GM19455 (cell line): Measurements from ENCODE around the gene METRN.
"Not testable (repeated sequence)": the region's sequence is repeated elsewhere in the genome, so short reads cannot be mapped to it uniquely, and the experiment has no call there.

Experiments used
- ATAC-seq: cut with Tn5 transposase; IDR thresholded peaks from one replicate; pipeline ENCODE4 v1.9.1; 2021; ENCODE audit not compliant: unreplicated experiment

The METRN gene

DNA sequence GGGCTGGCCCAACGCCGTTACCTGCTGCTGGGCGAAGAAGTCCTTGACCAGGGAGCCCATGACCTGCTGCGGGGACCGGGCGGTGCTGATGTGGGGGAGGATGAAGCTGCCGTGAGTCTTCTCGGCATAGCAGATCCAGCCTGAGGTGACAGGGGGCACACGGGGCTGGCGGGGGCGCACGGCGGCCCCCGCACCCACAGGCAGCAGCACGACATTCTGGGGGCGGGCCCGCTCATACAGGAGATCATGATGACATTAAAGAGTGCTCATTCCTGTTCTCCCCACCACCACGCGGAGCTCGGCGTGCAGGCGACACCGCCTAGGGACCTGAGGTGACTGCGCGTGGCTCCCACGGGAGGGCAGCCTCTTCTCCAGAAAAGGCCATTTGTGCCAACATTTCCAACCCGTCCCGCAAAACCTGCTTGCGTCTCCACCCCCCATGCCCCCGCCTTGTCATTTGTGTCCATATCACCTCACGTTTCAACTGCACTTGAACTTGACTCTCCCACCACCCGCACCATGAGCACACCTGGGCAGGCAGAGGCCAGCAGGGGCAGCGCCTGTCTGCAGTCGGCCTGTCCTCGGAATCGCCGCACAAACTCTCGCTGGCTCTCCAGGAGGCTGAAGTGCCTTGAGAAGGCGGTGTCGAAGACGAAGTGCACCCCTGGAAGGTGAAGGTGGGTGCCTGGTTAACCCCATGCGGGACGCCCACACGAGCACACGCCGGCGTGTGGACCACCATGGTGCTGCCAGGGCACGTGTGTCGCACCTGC lies 19.5 kb downstream of the METRN start:
- ATAC-seq, result no peak

DNA sequence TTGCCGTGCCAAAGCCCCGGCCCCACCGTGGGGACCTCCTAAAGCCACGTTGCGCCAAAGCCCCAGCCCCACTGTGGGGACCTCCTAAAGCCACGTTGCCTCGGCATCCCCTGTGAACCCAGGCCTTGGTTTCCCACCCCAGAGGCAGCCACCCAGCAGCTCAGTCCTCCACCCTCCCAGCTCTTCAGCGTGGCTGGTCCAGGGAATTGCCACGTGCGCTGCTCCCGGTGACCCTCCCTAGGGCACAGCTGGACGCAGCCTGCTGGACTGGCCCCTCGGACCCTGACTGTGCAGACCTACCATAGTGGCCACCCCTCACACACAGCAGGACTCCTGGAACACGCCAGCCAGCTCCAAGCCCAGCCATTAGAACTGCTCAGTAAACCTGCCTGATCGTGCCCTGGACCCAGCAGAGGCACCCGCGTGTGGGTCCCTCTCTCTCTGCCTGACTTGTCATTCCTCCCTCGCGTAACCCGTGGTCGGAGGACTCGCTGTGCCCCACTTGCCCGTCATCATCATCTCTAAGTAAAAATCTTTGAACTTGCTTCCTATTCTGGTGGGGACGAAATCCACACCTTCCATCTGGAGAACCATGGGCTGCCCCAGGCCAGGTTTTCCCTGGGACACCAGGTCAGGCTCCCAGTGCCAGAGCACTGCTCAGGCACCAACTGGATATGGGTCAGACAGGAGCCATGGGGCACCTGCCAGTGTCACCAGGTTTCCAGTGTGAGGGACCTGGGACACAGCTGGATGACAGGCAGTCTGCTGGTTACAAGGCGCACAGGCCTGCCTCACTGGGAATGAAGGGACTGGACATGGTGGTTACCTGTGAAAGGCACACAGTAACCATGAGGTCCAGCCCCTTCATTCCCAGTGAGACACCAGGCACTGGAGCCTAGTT lies 20.3 kb downstream of the METRN start:
- ATAC-seq, result no peak

DNA sequence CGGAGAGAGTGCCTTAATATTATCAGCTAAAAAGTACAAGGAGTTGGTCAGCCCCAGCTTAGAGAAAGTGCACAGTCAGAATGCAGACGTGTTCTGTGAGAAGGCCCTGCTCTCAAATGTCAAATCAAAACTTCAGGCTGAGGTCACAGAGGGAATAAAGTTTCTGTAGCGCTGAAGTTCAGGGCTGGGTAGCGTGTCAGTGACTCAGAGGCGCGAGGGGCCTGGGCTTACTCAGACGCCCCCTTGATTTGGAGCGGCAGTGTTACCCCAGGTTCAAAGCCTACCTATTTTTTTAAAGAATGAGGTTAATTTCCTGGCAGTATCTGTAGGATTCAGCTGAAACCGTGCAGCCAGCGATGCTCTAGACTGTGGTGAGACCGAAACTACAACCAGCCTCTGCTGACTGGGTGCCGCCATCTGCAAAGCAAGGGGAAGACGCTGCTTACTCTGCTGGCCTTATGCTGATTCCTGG lies 21.1 kb downstream of the METRN start:
- no peak for ATAC-seq

DNA sequence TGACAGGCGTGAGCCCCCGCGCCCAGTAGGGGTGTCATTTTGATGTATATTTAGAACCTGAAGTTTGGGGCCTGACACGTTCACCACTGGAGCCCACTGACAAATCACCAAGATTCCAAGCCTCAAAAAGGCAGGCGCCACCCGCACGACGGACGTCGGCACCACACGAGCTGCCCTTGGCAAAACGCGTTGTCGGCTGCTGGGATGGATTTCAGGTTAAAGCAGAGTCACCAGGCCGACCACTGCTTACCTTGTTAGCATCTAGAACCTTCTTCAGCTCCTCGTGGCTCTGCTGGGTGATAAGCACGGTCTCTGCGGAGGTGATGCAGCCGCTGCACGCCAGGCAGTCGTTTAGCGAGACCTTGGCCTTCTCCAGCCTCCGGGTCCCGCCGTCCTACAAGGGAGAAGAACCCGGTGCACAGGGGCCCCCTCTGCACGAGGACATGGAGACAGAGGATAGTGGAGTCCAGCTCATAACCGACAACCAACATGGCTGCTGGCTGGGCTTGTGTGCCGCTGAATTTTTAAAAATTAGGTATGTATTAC lies 22.1 kb downstream of the METRN start:
- ATAC-seq, result no peak

DNA sequence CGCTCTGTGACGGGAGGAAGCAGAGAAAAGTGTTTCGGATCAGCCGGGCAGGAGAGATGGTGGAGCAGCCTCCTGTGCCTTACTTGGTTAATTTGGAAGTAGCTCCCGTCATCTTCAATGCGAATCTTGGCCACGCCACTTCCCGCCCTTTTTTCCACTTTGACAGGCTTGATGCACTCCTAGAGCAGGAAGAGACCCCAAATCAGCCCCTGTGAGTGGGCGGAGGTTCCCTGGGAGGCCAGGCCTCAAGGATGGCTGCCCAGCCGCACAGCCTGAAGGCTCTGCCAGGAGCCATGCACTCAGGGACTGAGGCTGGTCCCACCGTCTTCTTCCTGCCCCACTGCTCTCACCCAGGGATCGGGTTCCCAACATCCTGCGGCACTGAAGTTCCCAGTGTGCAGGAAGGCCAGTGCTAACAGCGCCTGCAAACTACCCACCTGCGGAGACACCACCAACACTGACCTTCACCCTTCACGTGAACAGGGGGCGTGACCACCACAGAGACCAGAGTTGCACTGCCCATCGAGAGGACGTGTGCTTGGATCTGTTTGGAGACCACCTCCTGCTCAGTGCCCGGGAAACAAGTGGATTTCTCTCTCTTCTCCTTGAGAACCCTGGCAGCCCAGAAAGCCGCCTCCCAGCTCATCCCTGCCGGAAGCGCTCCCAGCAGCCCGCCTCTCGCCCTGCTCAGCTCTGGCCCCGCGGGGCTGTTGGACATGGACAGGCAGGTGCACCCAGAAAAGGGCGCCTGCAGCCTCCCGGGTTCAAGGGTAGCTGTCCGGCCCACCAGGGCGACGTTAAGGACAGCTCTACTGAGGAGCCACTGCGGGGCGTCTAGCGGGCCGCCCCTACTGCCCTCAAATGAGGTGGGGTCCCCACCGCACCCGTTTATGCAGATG lies 24.9 kb downstream of the METRN start:
- ATAC-seq, result no peak

DNA sequence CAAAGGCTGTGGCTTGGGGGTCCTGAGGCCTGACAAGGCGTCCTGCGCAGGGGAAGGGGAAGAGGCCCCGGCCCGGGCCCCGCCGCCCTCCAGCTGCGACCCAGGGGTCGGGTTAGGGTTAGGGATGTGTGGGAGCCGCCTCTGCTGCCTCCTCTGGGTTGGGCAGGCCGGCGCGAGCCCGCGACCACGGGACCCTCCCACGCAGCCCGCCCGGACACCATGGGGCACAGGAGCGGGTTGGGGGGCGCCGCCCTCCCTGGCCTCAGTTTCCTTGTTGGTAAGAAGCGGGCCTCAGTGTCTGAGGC lies 25.5 kb downstream of the METRN start:
- ATAC-seq, result peak; percentile 21

DNA sequence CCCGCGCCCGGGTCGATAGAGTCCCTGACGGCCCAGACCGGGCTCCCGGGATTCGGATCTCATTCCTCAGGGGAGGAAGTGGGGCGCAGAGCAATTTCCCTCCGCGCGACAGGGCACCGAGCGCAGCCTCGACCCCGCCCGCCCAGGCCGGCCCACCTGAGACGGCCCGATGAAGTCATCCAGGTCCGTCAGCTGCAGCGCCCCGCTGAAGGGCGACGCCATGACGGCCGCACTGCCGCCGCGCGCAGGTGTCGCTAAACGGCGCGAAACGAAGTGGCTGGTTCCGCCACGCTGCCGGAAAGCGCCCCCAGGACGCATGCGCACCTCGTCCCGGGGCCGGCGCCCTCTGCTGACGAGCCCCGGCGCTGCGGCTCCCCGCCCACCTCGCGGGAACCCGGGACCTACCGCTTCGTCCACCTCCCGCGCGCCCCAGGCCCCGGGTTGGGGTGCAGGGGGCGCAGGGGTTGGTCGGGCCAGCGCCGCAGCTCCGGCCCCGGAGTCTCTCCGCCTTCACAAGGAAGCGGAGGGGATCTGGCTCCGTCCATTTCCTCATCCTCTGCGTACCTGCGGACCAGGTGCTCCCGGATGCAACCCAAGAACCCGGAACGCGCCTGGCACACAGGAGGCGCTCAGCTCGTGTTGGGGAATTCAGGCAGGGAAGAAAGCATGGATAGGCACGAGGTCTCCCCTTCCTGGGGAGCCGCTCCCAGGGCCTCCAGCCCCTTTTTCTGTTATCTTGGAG lies 26.0 kb downstream of the METRN start, which contains the start of gene CIAO3:
TSS of gene CIAO3 (minus strand) at position 234 of the 742 bp plus-strand sequence. CDS start at position 222, 12 bp downstream.
- peak; percentile 63 for ATAC-seq

DNA sequence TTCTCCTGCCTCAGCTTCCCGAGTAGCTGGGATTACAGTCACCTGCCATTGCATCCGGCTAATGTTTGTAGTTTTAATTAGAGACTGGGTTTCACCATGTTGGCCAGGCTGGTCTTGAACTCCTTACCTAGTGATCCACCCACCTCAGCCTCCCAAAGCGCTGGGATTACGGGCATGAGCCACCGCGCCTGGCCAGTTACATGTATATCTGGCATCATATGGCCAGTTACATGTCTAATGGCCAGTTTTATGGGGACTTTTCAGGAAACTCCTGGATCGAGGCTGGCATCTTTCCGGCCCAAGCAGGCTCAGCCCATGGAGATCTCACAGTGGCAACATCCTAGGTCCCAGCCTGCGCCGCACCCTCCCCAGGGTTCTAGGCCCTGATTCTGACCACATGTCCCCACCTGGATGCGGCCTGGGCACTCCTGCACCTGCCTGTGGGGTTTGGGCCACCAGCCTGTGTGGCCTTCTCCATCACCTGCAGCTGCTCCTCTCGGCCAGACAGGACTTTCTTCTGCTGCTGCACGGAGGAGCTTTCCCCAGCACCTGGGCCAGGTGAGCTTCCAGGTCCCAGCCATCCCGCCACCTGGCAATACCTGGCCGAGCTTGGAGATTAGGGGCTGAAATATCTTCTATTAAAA lies 27.2 kb downstream of the METRN start:
- ATAC-seq, result no peak

DNA sequence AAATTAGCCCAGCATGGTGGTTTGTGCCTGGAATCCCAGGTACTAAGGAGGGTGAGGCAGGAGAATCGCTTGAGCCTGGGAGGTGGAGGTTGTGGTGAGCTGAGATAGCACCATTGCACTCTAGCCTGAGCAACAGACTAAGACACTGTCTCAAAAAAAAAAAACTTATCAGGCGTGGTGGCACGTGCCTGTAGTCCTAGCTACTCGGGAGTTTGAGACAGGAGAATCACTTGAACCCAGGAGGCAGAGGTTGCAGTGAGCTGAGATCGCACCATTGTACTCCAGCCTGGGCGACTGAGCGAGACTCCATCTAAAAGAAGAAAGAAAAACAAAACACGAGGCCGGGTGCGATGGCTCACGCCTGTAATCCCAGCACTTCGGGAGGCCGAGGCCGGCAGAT lies 28.0 kb downstream of the METRN start:
- ATAC-seq, result not testable (repeated sequence)

DNA sequence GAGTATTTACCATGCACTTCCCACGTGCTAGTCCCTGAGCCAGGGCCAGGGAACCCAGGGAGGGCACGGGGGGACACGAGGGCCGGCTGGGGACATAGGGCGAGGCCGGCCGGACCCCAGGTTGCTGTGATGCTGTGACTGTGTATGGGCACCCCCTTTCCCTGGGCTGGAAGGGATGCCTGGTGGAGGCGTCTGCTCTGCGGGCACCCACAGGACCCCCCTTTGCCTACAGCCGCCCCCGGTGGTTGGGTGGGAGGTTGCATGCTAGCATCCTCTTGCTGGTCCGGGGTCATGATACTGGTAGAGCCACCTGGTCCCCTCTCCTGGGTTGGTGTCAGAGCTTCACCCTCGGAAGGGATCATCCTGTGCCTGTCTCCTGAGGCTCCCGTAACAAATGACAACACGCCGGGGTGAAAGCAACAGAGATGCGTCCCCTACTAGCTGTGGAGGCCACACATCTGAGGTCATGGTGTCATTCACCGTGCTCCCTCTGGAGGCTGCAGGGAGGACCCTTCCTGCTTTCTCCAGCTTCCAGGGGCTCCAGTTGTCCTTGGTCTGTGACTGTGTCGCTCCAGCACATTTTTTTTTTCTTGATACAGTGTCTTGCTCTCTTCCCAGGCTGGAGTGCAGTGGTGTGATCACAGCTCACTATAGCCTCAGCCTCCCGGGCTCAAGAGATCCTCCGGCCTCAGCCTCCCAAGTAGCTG lies 29.0 kb downstream of the METRN start:
- ATAC-seq, result no peak

DNA sequence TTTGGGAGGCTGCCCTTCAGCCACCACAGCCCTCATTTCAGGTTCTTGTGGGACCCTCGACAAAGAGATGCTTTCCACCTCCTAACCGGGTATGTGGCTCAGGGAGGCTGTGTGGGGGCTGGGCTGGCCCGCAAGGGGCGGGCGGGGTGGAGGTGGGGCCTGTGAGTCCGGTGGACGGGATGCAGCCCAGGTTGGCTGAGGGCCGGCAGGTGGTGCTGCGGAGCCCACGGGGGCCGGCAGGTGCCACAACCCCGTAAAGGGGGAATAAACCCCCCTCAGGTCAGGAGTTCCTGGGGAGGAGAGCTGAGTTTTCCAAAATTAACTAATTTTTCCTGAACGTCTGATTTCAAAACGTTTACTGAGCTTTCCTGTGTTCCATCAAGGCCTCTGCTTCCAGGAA lies 30.8 kb downstream of the METRN start:
- ATAC-seq, result no peak

DNA sequence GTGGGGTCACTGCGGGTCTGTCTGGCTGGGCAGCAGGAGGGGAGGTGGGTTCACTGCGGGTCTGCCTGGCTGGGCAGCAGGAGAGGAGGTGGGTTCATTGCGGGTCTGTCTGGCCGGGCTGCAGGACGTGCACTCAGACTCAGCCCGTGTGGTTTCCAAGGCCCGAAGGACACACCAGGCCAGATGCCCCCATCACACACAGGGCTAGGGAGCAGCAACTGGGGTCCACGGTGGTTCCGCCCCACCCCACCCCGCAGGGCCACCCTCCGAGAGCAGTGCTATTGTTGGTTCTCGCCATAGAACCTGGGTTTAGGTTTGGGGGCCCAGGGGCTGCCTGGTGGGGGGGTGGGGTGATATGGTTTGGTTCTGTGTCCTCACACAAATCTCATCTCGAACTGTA lies 31.7 kb downstream of the METRN start:
- no peak for ATAC-seq

DNA sequence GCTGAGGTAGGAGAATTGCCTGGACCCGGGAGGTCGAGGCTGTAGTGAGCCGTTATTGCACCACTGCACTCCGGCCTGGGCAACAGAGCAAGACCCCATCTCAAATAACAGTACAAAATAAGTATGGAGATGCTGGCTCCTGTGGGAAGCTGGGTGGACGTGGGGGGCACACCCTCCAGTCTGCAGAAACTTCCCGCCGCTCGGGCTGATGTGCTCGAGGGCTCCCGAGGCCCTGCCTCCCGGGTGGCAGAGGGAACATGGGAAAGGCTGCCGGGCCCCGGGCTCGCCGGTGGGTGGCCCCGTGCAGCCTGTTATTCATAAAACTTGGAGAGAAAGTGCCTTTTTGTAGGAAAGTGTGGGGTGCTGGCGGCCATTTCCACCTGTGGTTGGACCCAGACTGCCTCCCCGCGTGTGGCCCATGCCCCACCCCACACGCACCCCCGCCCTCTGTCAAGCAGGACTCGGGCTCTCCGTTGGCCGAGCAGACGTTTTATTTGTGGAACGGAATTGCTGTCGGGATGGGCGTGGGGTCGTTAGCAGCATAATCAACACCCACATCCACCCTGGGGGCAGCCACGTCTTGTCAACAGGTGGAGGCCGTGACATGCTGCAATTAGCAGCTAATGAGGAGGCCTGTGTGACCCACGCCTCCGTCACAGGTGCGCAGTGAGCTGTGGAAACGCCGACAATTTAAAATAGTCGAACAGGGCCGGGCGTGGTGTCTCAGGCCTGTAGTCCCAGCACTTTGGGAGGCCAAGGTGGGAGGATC lies 33.2 kb downstream of the METRN start:
- no peak for ATAC-seq

DNA sequence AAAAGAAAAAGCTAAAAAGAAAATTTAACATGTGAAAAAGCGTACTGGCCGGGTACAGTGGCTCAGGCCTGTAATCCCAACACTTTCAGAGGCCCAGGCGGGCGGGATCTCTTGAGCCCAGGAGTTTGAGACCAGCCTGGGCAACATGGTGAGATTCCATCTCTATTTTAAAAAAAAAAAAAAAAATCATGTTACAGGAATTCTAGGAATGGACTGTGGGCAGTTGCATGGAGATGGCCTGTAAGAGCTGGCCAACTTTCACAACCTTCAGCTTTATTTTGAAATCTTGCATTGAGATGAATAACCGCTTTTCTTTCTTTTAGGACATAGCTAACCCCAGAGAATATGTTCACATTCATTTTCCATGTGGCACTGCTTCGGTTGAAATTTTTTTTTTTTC lies 34.1 kb downstream of the METRN start:
- no peak for ATAC-seq

DNA sequence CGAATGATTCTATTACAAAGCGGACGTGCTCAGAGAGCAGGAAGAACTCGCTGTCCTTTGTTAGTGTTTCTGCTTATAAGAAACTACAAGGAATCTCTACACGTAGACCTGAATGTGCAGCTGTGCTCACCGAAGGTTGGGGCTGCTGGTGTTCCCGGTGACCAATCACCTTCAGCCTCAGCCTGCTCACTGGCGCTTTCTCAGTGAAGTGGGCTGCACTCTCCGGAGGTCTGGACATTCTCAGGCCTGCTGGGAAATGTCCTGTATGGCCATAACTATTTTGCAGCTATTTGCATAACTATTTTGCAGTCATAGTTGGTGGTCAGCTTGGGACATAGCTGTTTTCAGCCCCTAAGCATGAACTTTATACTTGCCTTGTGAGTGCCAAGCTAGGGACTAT lies 35.6 kb downstream of the METRN start:
- ATAC-seq, result no peak

DNA sequence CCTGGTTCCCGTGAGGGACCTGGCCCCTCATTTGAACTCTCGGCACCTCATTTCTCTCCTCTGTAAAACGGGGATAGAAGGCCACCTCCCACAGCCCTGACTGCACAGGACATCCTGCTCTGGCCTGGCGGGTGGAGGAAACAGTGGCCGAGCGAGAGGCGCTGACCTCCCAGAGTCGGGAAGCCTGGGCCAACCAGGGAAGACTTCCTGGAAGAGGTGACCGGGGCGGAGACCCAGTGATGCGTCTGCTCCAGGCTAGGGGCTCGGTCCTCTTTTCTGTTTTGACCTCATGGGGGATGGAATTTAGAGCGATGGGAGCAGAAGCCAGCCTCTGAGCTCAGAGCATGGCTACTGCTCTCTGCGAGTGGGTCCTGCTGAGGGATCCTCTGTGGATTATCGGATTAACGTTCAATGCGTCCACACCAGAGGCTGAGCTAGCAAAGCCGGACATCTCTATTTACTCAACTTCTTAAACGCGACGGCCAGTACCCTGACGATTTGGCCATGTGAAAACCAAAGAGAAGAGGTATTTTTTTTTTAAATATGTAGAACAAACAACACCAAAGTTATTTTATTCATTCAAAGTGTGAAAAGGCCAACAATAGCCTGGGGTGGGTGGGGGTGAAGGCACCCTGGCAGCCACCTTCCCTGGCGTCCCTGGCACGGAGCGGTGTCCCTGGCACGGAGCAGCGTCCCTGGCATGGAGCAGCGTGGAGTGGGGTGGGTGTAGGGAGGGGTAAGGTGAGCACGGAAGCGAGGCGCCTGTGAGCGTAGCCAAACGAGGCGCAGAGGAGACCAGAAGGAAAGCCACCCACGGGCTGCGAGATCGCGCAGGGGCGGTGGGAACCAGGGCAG lies 36.5 kb downstream of the METRN start:
- ATAC-seq, result no peak

DNA sequence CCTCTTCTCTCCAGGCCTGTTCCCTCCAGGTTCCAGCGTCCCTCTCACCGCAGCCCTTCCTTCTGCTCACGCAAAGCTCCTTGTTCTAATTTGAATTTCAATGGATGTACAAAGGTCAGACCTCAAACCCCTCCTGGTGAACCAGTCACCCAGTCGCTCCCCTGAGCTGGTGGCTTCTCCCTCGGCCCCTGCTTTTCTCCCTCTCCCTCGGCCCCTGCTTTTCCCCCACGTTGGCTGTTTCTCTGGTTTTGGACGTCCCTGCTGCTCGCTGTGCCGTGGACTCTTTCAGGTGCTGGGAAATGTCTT lies 37.0 kb downstream of the METRN start:
- no peak for ATAC-seq
